Ascending aorta (tissue), 2 donors: ENCODE data around the gene MEIOB. TPM values are rescaled to one million over a fixed set of nuclear protein-coding genes. Genes with fewer than 3 reads are reported as not detected.
"Not testable (repeated sequence)": the region's sequence is repeated elsewhere in the genome, so short reads cannot be mapped to it uniquely, and the experiment has no call there.

ENCODE experiments used
- DNase-seq, 2 donors: peaks; one replicate each; pipeline ENCODE4 v3.0.0-alpha.2; 2019; ENCODE audit warnings: low spot score in 2 of 2
- H3K27ac ChIP-seq, 2 donors: fragments of 200-600 bp; sonication (generic); one replicate each; pipeline ENCODE4 v1.5.1; 2016 to 2017; ENCODE audit warnings: mild to moderate bottlenecking in 1 of 2
- H3K27me3 ChIP-seq: fragments of 200-600 bp; sonication (generic); one replicate; pipeline ENCODE4 v1.5.1; 2017
- H3K36me3 ChIP-seq, 2 donors: fragments of 200-600 bp; sonication (generic); one replicate each; pipeline ENCODE4 v1.5.1; 2016
- H3K4me1 ChIP-seq, 2 donors: fragments of 200-600 bp; sonication (generic); one replicate each; pipeline ENCODE4 v1.5.1; 2016 to 2017; ENCODE audit warnings: mild to moderate bottlenecking in 1 of 2
- H3K4me3 ChIP-seq, 2 donors: fragments of 200-600 bp; sonication (generic); one replicate each; pipeline ENCODE4 v1.5.1; 2016 to 2017; ENCODE audit warnings: mild to moderate bottlenecking in 1 of 2
- H3K9me3 ChIP-seq, 2 donors: fragments of 200-600 bp; sonication (generic); one replicate each; pipeline ENCODE4 v1.5.1; 2016
- intact Hi-C: fragments of 100-400 bp; cut with DNase I; formaldehyde crosslinking; loops from one replicate; pipeline ENCODE4 v1.15.1; 2023
- total RNA-seq: library from RNA; depleted of rRNA; stranded (reverse); fragments of >200 nt; gene quantifications from one replicate; pipeline ENCODE4 v1.1.0, GENCODE V29; 2016
- TF ChIP-seq, protein P1 (sequence below), 3 experiments: fragments of 200-600 bp in 2 of 3; fragments of 450-650 bp in 1 of 3; sonication (generic) in 2 of 3; IDR thresholded peaks; one replicate each; pipeline ENCODE4 v1.5.1; 2016 to 2019; ENCODE audit warnings: antibody characterized with exemption in 3 of 3, mild to moderate bottlenecking in 1 of 3, moderate library complexity in 1 of 3

Gene MEIOB
- total RNA-seq, 1 donor from 2014 or later = not detected

DNA sequence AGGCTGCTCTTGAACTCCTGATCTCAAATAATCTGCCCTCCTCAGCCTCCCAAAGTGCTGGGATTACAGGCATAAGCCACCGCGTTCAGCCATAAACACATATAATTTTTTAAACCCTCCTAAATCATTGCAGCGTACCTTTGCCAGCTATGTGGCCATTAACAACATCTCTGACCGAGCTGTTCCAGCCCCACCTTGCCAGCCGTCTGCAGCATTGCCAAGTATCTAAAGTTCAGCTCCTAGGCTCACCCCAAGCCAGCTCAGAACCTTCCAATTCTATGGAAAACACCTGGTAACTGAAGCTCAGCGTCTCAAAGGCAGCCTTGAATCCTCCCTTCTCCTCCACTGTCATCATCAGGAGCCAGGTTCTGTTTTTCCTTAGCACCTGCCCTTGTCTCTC, 5.1 kb upstream of the MEIOB start:
- no peaks in the 10 kb centered on the region for H3K4me1 ChIP-seq
- peaks cover 5% of the 10 kb centered on the region for H3K27me3 ChIP-seq
- no peak overlapping the region for H3K4me3 ChIP-seq
- intact Hi-C loops = no loop called here
- H3K9me3 ChIP-seq = no peaks in the 10 kb centered on the region
- TF ChIP-seq, protein P1, sequence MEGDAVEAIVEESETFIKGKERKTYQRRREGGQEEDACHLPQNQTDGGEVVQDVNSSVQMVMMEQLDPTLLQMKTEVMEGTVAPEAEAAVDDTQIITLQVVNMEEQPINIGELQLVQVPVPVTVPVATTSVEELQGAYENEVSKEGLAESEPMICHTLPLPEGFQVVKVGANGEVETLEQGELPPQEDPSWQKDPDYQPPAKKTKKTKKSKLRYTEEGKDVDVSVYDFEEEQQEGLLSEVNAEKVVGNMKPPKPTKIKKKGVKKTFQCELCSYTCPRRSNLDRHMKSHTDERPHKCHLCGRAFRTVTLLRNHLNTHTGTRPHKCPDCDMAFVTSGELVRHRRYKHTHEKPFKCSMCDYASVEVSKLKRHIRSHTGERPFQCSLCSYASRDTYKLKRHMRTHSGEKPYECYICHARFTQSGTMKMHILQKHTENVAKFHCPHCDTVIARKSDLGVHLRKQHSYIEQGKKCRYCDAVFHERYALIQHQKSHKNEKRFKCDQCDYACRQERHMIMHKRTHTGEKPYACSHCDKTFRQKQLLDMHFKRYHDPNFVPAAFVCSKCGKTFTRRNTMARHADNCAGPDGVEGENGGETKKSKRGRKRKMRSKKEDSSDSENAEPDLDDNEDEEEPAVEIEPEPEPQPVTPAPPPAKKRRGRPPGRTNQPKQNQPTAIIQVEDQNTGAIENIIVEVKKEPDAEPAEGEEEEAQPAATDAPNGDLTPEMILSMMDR (IDR thresholded peaks at IDR 0.05) = no peak
- no peak overlapping the region for H3K27ac ChIP-seq
- H3K36me3 ChIP-seq = no peaks in the 10 kb centered on the region
- DNase-seq = no peak

- no peaks in the 10 kb centered on the region for H3K4me1 ChIP-seq
- H3K36me3 ChIP-seq = no peaks in the 10 kb centered on the region
- H3K9me3 ChIP-seq = no peaks in the 10 kb centered on the region
- no peak overlapping the region for H3K27ac ChIP-seq
- no peak for DNase-seq
- H3K4me3 ChIP-seq = no peak overlapping the region
- TF ChIP-seq, protein P1 (IDR thresholded peaks at IDR 0.05) = no peak
- H3K27me3 ChIP-seq = peaks cover 5% of the 10 kb centered on the region
- intact Hi-C loops = no loop called here
Measured at GRCh38 chr16:1876468-1876867, 4.5 kb upstream of the MEIOB start.

DNA sequence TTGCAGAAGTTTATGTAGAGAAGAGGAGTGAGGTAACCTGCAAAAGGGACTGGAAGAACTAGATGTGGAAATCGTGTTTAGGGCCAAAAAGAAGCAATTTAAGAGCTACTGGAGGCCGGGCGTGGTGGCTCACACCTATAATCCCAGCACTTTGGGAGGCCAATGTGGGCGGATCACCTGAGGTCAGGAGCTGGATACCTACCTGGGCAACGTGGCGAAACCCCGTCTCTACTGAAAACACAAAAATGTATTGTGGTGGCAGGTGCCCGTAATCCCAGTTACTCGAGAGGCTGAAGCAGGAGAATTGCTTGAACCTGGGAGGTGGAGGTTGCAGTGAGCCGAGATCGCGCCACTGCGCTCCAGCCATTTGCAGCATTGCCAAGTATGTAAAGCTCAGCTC, 4.1 kb upstream of the MEIOB start:
- H3K36me3 ChIP-seq, H3K27ac ChIP-seq, intact Hi-C loops, H3K9me3 ChIP-seq, DNase-seq, H3K4me1 ChIP-seq, H3K4me3 ChIP-seq, H3K27me3 ChIP-seq: not testable (repeated sequence)

DNA sequence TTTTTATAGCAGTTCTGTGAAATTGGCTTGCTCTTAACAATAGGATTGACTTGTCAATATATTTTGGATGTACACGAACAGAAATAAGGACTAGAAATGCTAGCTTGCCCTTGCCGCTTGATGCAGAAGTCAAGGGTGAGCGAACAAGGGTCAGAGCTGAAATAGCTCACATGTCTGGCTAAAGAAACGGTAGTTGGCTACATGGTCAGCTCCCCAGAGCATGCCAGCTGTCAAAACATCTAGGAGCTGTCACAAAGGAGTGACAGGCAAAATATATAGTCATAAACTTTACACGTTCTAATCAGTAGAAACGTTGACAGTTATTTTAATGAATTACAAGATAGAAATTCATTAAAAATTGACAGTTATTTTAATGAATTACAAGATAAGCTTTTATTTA, 2.9 kb upstream of the MEIOB start:
- no peak for DNase-seq
- Histone ChIP-seq H3K27me3 (peaks cover 5% of the 10 kb centered on the region), H3K27ac (no peak overlapping the region), H3K36me3 (no peaks in the 10 kb centered on the region), H3K4me1 (no peaks in the 10 kb centered on the region), H3K9me3 (no peaks in the 10 kb centered on the region), H3K4me3 (no peak overlapping the region)
- intact Hi-C loops = no loop called here
- TF ChIP-seq, protein P1 (IDR thresholded peaks at IDR 0.05) = no peak

DNA sequence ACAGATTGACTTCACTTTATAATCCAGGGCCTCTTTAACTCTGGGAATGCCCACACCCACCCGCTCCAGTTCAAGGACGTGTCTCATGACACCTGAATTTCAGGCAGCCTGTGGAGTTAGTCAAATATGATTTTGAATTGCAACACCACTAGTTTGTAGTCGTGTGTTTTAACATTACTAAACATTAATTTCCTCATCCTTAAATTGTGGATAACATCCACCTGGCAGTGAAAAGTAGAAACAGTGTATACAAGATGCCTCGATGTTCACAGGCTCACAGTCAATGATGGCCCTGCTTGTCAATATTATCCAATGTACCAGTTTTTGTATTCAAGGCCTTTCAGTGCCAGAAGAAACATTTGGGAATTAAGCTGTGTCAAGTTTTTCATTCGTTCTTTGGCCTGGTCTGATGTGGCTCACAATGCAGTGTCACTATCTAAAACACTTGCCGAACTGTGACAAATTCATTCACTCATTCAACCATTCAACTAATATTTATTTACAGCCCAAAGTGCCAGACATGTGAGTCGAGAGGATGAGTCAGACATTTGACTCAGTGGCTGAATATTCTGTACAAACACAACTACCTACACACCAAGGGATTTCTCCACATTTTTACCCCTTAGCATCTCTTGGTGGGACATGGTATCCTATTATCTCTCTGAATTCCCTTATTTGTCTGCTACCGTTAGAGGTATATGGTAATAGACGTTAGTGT, 1.4 kb downstream of the MEIOB start:
- H3K4me1 ChIP-seq = no peaks in the 10 kb centered on the region
- DNase-seq = no peak
- intact Hi-C loops = no loop called here
- TF ChIP-seq, protein P1 (IDR thresholded peaks at IDR 0.05) = no peak
- no peaks in the 10 kb centered on the region for H3K36me3 ChIP-seq
- H3K27me3 ChIP-seq = peaks cover 5% of the 10 kb centered on the region
- H3K27ac ChIP-seq = no peak overlapping the region
- H3K9me3 ChIP-seq = no peaks in the 10 kb centered on the region
- H3K4me3 ChIP-seq = no peak overlapping the region

- Histone ChIP-seq H3K27me3 (no peaks in the 10 kb centered on the region), H3K27ac (no peak overlapping the region), H3K36me3 (no peaks in the 10 kb centered on the region), H3K9me3 (no peaks in the 10 kb centered on the region), H3K4me1 (no peaks in the 10 kb centered on the region), H3K4me3 (no peak overlapping the region)
- TF ChIP-seq, protein P1 (IDR thresholded peaks at IDR 0.05) = no peak
- DNase-seq = no peak
- intact Hi-C loops = loop anchor here (2.0 to 10.0 kb wide), 2 partner anchors 63 to 289 kb away; partner anchors contain the start of gene TRAF7
Measured at GRCh38 chr16:1865902-1866690, 5.9 kb downstream of the MEIOB start.
